ENCODE measurements around the gene F13A1.
A peak's percentile ranks its signal among the peaks of the same experiment; 100 is the strongest.

Gene F13A1

GRCh38 chr6:6227896-6228295 is 92.6 kb downstream of the F13A1 start:
- DNase-seq (ENCODE audit: low spot score) = no peak
- no peak for TF ChIP-seq CTCF (IDR thresholded peaks at IDR 0.05; ENCODE audit: extremely low read depth, missing control alignments)

GRCh38 chr6:6225885-6226529 is 94.5 kb downstream of the F13A1 start:
- no peak for DNase-seq (ENCODE audit: low spot score)
- no peak for TF ChIP-seq CTCF (IDR thresholded peaks at IDR 0.05; ENCODE audit: extremely low read depth, missing control alignments)

GRCh38 chr6:6224933-6225486 is 95.5 kb downstream of the F13A1 start:
- TF ChIP-seq CTCF (IDR thresholded peaks at IDR 0.05; ENCODE audit: extremely low read depth, missing control alignments) = no peak
- no peak for DNase-seq (ENCODE audit: low spot score)

- peak; percentile 27 for DNase-seq (ENCODE audit: low spot score)
- peak; percentile 20 for TF ChIP-seq CTCF (IDR thresholded peaks at IDR 0.05; ENCODE audit: extremely low read depth, missing control alignments)
Measured at GRCh38 chr6:6221787-6222535, 98.5 kb downstream of the F13A1 start.

GRCh38 chr6:6220718-6221117 is 99.7 kb downstream of the F13A1 start:
- TF ChIP-seq CTCF (IDR thresholded peaks at IDR 0.05; ENCODE audit: extremely low read depth, missing control alignments) = peak; percentile 3
- no peak for DNase-seq (ENCODE audit: low spot score)

- no peak for DNase-seq (ENCODE audit: low spot score)
- no peak for TF ChIP-seq CTCF (IDR thresholded peaks at IDR 0.05; ENCODE audit: extremely low read depth, missing control alignments)
Measured at GRCh38 chr6:6219716-6220115, 100.7 kb downstream of the F13A1 start.

GRCh38 chr6:6218759-6219085 is 101.7 kb downstream of the F13A1 start:
- no peak for DNase-seq (ENCODE audit: low spot score)
- TF ChIP-seq CTCF (IDR thresholded peaks at IDR 0.05; ENCODE audit: extremely low read depth, missing control alignments) = no peak
